Naive B cell (primary cell): Measurements from ENCODE around the gene CPNE4. TPM values are rescaled to one million over a fixed set of nuclear protein-coding genes. Genes with fewer than 3 reads are reported as not detected.
A peak's percentile ranks its signal among the peaks of the same experiment; 100 is the strongest.
"Not testable (repeated sequence)": the region's sequence is repeated elsewhere in the genome, so short reads cannot be mapped to it uniquely, and the experiment has no call there.

ENCODE experiments used
- ATAC-seq, 2 donors: fragments of 150-1000 bp; cut with Tn5 transposase; 2 replicates each; pipeline ENCODE4 v1.10.0; 2021; ENCODE audit warnings: low read depth in 2 of 2, mild to moderate bottlenecking in 2 of 2, moderate library complexity in 2 of 2
- DNase-seq: peaks from one replicate; pipeline ENCODE4 v3.0.0; 2022
- H3K27ac Mint-ChIP-seq, 6 donors: one replicate each; pipeline ENCODE4 v1.8.0; 2020 to 2022; ENCODE audit warnings: mild to moderate bottlenecking in 6 of 6, mixed read lengths in 6 of 6, moderate library complexity in 5 of 6, inconsistent platforms in 2 of 6
- H3K27me3 Mint-ChIP-seq, 3 donors: one replicate each; pipeline ENCODE4 v1.8.0; 2021 to 2022; ENCODE audit warnings: mixed read lengths in 3 of 3, mild to moderate bottlenecking in 1 of 3
- H3K36me3 Mint-ChIP-seq, 2 donors: one replicate each; pipeline ENCODE4 v1.8.0; 2020 to 2022; ENCODE audit warnings: mixed read lengths in 2 of 2, inconsistent platforms in 1 of 2, mild to moderate bottlenecking in 1 of 2
- H3K4me1 Mint-ChIP-seq, 3 donors: one replicate each; pipeline ENCODE4 v1.8.0; 2020 to 2022; ENCODE audit warnings: mixed read lengths in 3 of 3, inconsistent platforms in 1 of 3, mild to moderate bottlenecking in 1 of 3, moderate library complexity in 1 of 3
- H3K4me3 Mint-ChIP-seq, 8 donors: one replicate each; pipeline ENCODE4 v1.8.0; 2020 to 2022; ENCODE audit warnings: mild to moderate bottlenecking in 8 of 8, mixed read lengths in 8 of 8, moderate library complexity in 8 of 8, inconsistent platforms in 2 of 8
- H3K9me3 Mint-ChIP-seq, 7 donors: one replicate each; pipeline ENCODE4 v1.8.0; 2020 to 2022; ENCODE audit warnings: mixed read lengths in 7 of 7, mild to moderate bottlenecking in 5 of 7, inconsistent platforms in 2 of 7, moderate library complexity in 1 of 7
- polyA plus RNA-seq, 6 donors: library from polyadenylated mRNA; unstranded; fragments of 300-500 nt; fragmentation: Illumina TruSeq; gene quantifications; one replicate each; pipeline ENCODE4 v1.2.3, GENCODE V29; 2021; ENCODE audit warnings: low read depth in 6 of 6

CPNE4 gene
- polyA plus RNA-seq, 6 donors from 2014 or later: not detected

- Mint-ChIP-seq H3K27ac (no peak overlapping the region), H3K9me3 (peaks cover 0 to 2% (median 0%) of the 10 kb centered on the region in 7 donors), H3K4me1 (no peaks in the 10 kb centered on the region), H3K4me3 (no peak overlapping the region), H3K27me3 (peaks cover 0 to 4% (median 0%) of the 10 kb centered on the region in 3 donors), H3K36me3 (no peaks in the 10 kb centered on the region)
- ATAC-seq (no peak), DNase-seq (no peak)
Measured at GRCh38 chr3:131914090-131914691, 120.6 kb downstream of the CPNE4 start.

GRCh38 chr3:131912255-131912654 lies 122.6 kb downstream of the CPNE4 start:
- peaks cover 0 to 2% (median 0%) of the 10 kb centered on the region in 7 donors for H3K9me3 Mint-ChIP-seq
- no peaks in the 10 kb centered on the region for H3K36me3 Mint-ChIP-seq
- H3K27me3 Mint-ChIP-seq: peaks cover 0 to 8% (median 0%) of the 10 kb centered on the region in 3 donors
- H3K27ac Mint-ChIP-seq: no peak overlapping the region
- no peaks in the 10 kb centered on the region for H3K4me1 Mint-ChIP-seq
- no peak overlapping the region for H3K4me3 Mint-ChIP-seq
- DNase-seq (no peak), ATAC-seq (no peak)

- Mint-ChIP-seq H3K27me3 (peaks cover 0 to 5% (median 0%) of the 10 kb centered on the region in 3 donors), H3K4me1 (no peaks in the 10 kb centered on the region), H3K36me3 (no peaks in the 10 kb centered on the region), H3K9me3 (peaks cover 0 to 4% (median 0%) of the 10 kb centered on the region in 7 donors), H3K27ac (no peak overlapping the region), H3K4me3 (no peak overlapping the region)
- ATAC-seq: no peak
- no peak for DNase-seq
Measured at GRCh38 chr3:131907796-131908195, 127.0 kb downstream of the CPNE4 start.

- Mint-ChIP-seq H3K4me1 (no peaks in the 10 kb centered on the region), H3K4me3 (no peak overlapping the region), H3K36me3 (no peaks in the 10 kb centered on the region), H3K27ac (peak overlapping the region in 1 of 6 donors; percentile 71), H3K9me3 (peaks cover 0 to 10% (median 0%) of the 10 kb centered on the region in 7 donors), H3K27me3 (peaks cover 0 to 2% (median 0%) of the 10 kb centered on the region in 3 donors)
- no peak for DNase-seq
- ATAC-seq: no peak
Measured at GRCh38 chr3:131903988-131904415, 130.8 kb downstream of the CPNE4 start.

- Mint-ChIP-seq H3K4me3 (no peak overlapping the region), H3K27me3 (peaks cover 0 to 4% (median 0%) of the 10 kb centered on the region in 3 donors), H3K4me1 (no peaks in the 10 kb centered on the region), H3K27ac (no peak overlapping the region), H3K36me3 (no peaks in the 10 kb centered on the region), H3K9me3 (peaks cover 0 to 6% (median 0%) of the 10 kb centered on the region in 7 donors)
- DNase-seq (no peak), ATAC-seq (no peak)
Measured at GRCh38 chr3:131901686-131902085, 133.1 kb downstream of the CPNE4 start.

GRCh38 chr3:131900891-131901290 lies 133.9 kb downstream of the CPNE4 start:
- H3K27me3 Mint-ChIP-seq: peaks cover 0 to 6% (median 0%) of the 10 kb centered on the region in 3 donors
- H3K27ac Mint-ChIP-seq: no peak overlapping the region
- H3K4me1 Mint-ChIP-seq: no peaks in the 10 kb centered on the region
- no peaks in the 10 kb centered on the region for H3K36me3 Mint-ChIP-seq
- H3K4me3 Mint-ChIP-seq: no peak overlapping the region
- no peak for ATAC-seq
- DNase-seq: no peak
- peaks cover 0 to 6% (median 0%) of the 10 kb centered on the region in 7 donors for H3K9me3 Mint-ChIP-seq

GRCh38 chr3:131899021-131899420 lies 135.8 kb downstream of the CPNE4 start:
- Mint-ChIP-seq H3K4me1 (no peaks in the 10 kb centered on the region), H3K4me3 (no peak overlapping the region), H3K9me3 (peaks cover 0 to 6% (median 0%) of the 10 kb centered on the region in 7 donors), H3K27me3 (peaks cover 0 to 6% (median 0%) of the 10 kb centered on the region in 3 donors), H3K36me3 (no peaks in the 10 kb centered on the region), H3K27ac (no peak overlapping the region)
- DNase-seq: no peak
- ATAC-seq: no peak

- peaks cover 0 to 6% (median 0%) of the 10 kb centered on the region in 3 donors for H3K27me3 Mint-ChIP-seq
- H3K4me3 Mint-ChIP-seq: no peak overlapping the region
- no peak for DNase-seq
- H3K4me1 Mint-ChIP-seq: no peaks in the 10 kb centered on the region
- H3K9me3 Mint-ChIP-seq: peaks cover 0 to 6% (median 0%) of the 10 kb centered on the region in 7 donors
- no peaks in the 10 kb centered on the region for H3K36me3 Mint-ChIP-seq
- no peak for ATAC-seq
- H3K27ac Mint-ChIP-seq: no peak overlapping the region
Measured at GRCh38 chr3:131898346-131898745, 136.5 kb downstream of the CPNE4 start.

- ATAC-seq (no peak), DNase-seq (no peak)
- Mint-ChIP-seq H3K9me3 (peaks cover 0 to 5% (median 0%) of the 10 kb centered on the region in 7 donors), H3K36me3 (no peaks in the 10 kb centered on the region), H3K4me1 (no peaks in the 10 kb centered on the region), H3K27me3 (peaks cover 0 to 6% (median 0%) of the 10 kb centered on the region in 3 donors), H3K4me3 (no peak overlapping the region), H3K27ac (no peak overlapping the region)
Measured at GRCh38 chr3:131896285-131896684, 138.5 kb downstream of the CPNE4 start.

- Mint-ChIP-seq H3K4me3 (no peak overlapping the region), H3K27me3 (peaks cover 0 to 6% (median 0%) of the 10 kb centered on the region in 3 donors), H3K36me3 (no peaks in the 10 kb centered on the region), H3K27ac (no peak overlapping the region), H3K4me1 (no peaks in the 10 kb centered on the region), H3K9me3 (peaks cover 0 to 3% (median 0%) of the 10 kb centered on the region in 7 donors)
- DNase-seq: no peak
- ATAC-seq: no peak
Measured at GRCh38 chr3:131895766-131896165, 139.0 kb downstream of the CPNE4 start.

GRCh38 chr3:131892331-131892730 lies 142.5 kb downstream of the CPNE4 start:
- Mint-ChIP-seq H3K27me3 (peaks cover 0 to 6% (median 0%) of the 10 kb centered on the region in 3 donors), H3K9me3 (peaks cover 0 to 2% (median 0%) of the 10 kb centered on the region in 7 donors), H3K36me3 (no peaks in the 10 kb centered on the region), H3K27ac (no peak overlapping the region), H3K4me1 (no peaks in the 10 kb centered on the region), H3K4me3 (no peak overlapping the region)
- DNase-seq (no peak), ATAC-seq (no peak)

GRCh38 chr3:131885871-131886270 lies 148.9 kb downstream of the CPNE4 start:
- not testable (repeated sequence) for H3K36me3 Mint-ChIP-seq, H3K4me3 Mint-ChIP-seq, H3K27me3 Mint-ChIP-seq, H3K4me1 Mint-ChIP-seq, DNase-seq, H3K9me3 Mint-ChIP-seq, ATAC-seq, H3K27ac Mint-ChIP-seq

- no peaks in the 10 kb centered on the region for H3K27me3 Mint-ChIP-seq
- no peaks in the 10 kb centered on the region for H3K9me3 Mint-ChIP-seq
- no peak overlapping the region for H3K4me3 Mint-ChIP-seq
- DNase-seq: no peak
- no peaks in the 10 kb centered on the region for H3K4me1 Mint-ChIP-seq
- ATAC-seq: no peak
- H3K27ac Mint-ChIP-seq: no peak overlapping the region
- H3K36me3 Mint-ChIP-seq: no peaks in the 10 kb centered on the region
Measured at GRCh38 chr3:131883711-131884407, 151.0 kb downstream of the CPNE4 start.

- Mint-ChIP-seq H3K4me1 (no peaks in the 10 kb centered on the region), H3K9me3 (no peaks in the 10 kb centered on the region), H3K4me3 (no peak overlapping the region), H3K27me3 (no peaks in the 10 kb centered on the region), H3K36me3 (no peaks in the 10 kb centered on the region), H3K27ac (no peak overlapping the region)
- no peak for DNase-seq
- ATAC-seq: no peak
Measured at GRCh38 chr3:131883086-131883485, 151.7 kb downstream of the CPNE4 start.
